NCI-H1105 treated with DMSO at 0.1 percent for 48 hours (cell line): Measurements from ENCODE around the gene S1PR2.

ENCODE experiments used
- DNase-seq: peaks from one replicate; lab custom pipeline; 2025; lab: John Stamatoyannopoulos, UW

Gene S1PR2

DNA sequence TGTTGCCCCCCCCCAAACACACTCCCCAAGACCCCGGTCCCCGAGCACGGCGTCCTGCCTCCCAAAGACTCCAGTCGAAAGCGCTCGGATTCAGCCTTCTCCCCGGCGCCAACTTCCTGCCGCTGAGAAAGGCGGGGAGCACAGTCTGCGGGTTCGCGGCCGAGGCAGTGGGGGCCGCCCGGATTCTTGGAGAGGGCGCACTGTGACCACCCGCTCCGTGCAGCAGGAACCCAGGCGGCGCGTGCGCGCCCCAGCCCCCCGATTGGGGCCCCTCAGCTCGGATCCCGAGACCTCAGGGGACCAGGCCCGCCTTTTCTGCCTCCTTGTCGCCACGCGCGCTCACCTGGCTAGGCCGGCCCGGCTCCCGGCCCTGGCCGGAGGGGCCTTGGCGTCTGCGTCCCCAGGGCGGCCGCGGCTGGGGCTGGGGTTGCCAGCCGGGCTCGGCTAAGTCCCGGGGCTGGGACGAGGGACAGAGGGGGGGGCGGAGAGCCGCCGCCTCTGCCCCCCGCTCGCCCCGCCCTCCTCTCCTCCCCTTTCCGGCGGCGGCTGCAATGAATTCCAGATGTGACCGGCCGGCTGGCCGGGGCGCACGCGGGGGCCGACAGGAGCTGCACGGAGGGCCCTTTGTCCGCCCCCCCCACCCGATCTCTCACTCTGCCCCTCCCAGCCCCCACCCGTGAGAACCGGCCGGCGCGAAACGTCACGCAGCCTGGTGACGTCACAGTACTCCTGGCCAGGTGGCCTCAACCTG lies at the start of gene S1PR2:
S1PR2 (minus strand) TSS at position 471 of the 751 bp plus-strand sequence. CDS start 6,426 bp downstream, outside the sequence.
- peak; percentile 69 for DNase-seq

DNA sequence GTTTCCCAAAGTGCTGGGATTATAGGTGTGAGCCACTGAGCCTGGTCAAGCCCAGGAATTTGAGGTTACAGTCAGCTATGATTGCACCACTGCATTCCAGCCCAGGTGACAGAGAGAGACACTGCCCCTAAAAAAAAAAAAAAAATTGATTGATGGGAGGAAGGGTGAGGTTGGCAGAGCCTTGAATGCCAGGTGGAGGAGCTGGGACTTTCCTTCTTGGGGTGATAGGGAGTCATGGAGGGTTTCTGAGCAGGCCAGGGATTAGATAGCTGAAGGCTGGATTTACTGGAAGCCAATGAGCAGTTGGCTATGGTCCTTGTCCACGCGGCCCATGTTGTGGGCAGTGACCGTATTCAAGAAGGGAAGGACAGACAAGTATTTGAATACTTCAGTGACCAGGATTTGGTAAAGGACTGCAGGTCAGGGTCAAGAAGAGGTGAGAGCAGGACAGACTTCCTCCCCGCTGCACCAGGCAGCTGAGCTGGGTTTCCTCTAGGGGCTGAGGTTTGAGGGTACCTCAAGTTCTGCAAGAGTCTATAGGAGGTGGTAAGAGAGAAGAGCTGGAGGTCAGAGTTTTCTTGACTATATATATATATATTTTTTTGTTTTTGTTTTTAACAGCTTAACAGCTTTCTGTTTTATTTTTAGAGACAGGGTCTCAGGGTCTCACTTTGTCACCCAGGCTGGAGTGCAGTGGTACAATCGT lies 48.8 kb upstream of the S1PR2 start:
- DNase-seq: no peak

- no peak for DNase-seq
Observed at GRCh38 chr19:10278935-10279334, 47.8 kb upstream of the S1PR2 start.

GRCh38 chr19:10277795-10278589 lies 46.9 kb upstream of the S1PR2 start:
- DNase-seq: no peak

DNA sequence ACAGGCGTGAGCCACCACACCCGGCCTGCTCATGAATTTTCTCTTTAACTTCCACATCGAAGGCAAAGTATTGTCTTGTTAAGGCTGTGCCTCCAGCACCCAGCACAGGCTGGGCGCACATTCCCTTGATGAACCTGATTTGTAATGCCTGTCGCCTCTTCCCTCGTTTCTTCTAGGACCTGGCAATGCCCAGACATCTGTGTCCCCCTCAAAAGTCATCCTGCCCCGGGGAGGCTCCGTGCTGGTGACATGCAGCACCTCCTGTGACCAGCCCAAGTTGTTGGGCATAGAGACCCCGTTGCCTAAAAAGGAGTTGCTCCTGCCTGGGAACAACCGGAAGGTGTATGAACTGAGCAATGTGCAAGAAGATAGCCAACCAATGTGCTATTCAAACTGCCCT lies 43.5 kb upstream of the S1PR2 start:
- no peak for DNase-seq

DNA sequence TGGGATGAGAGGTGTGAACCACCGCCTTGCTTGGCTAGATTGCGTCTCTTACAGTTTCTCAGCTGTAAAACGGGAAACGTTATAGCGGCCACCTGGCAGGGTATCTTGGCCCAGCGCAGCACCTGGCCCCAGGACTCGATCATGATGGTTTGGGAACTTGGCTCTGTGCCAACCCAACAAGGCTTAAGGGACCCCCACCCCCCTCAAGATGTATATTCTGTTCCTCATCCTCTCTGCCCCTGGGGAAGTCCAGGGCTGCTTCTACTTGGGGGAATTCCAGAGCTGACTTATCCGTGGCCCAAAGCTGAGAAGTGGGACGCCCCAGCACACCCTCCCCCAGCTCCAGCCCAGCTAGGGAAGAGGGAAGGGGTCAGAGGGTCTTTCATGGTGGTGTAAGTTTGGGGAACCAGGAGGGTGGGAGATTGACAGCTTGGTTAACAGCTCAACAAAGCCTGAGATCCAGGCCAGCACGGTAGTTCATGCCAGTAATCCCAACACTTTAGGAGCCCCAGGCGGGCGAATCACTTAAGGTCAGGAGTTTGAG lies 40.5 kb upstream of the S1PR2 start:
- DNase-seq: no peak

DNA sequence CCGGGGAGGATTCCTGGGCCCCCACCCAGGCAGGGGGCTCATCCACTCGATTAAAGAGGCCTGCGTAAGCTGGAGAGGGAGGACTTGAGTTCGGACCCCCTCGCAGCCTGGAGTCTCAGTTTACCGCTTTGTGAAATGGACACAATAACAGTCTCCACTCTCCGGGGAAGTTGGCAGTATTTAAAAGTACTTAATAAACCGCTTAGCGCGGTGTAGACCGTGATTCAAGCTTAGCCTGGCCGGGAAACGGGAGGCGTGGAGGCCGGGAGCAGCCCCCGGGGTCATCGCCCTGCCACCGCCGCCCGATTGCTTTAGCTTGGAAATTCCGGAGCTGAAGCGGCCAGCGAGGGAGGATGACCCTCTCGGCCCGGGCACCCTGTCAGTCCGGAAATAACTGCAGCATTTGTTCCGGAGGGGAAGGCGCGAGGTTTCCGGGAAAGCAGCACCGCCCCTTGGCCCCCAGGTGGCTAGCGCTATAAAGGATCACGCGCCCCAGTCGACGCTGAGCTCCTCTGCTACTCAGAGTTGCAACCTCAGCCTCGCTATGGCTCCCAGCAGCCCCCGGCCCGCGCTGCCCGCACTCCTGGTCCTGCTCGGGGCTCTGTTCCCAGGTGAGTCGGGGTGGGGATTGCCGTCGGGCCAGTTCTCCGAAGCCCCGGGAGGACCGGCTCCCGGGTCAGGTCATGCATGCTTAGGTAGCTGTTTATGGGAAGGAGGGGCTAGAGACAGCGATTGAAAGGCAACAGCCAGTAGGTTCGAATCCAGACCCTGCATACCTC lies 39.7 kb upstream of the S1PR2 start, which contains the start of gene ICAM1:
ICAM1 (plus strand) TSS at position 505 of the 779 bp plus-strand sequence; CDS start at position 545, 40 bp downstream.
- DNase-seq: peak; percentile 4

DNA sequence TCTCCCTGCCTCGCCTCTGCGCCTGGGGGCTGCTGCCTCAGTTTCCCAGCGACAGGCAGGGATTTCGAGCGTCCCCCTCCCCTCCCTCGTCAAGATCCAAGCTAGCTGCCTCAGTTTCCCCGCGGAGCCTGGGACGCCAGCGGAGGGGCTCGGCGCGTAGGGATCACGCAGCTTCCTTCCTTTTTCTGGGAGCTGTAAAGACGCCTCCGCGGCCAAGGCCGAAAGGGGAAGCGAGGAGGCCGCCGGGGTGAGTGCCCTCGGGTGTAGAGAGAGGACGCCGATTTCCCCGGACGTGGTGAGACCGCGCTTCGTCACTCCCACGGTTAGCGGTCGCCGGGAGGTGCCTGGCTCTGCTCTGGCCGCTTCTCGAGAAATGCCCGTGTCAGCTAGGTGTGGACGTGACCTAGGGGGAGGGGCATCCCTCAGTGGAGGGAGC lies 39.1 kb upstream of the S1PR2 start:
- no peak for DNase-seq

DNA sequence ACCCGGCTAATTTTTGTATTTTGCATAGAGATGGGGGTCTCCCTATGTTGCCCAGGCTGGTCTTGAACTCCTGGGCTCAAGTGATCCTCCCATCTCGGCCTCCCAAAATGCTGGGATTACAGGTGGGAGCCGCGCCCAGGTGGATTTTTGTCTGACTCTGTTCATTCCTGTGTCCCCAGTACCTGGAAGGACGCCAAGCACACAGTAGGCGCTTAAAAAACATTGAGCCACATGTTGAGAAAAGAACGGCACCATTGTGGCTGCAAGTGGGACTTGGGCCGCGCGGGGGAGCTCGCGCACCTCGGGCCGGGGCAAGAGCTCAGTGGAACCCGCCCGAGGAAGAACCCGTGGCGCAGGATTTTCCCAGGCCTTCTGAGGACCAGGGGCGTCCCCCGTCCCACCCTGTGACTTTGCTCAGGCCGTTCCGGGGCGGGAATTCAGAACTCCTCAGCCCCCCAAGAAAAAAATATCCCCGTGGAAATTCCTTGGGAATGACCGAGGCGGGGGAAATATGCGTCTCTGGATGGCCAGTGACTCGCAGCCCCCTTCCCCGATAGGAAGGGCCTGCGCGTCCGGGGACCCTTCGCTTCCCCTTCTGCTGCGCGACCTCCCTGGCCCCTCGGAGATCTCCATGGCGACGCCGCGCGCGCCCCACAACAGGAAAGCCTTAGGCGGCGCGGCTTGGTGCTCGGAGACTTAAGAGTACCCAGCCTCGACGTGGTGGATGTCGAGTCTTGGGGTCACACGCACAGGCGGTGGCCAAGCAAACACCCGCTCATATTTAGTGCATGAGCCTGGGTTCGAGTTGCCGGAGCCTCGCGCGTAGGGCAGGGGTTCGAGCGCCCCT lies 38.4 kb upstream of the S1PR2 start:
- DNase-seq: peak; percentile 48

- no peak for DNase-seq
Observed at GRCh38 chr19:10268071-10268470, 36.9 kb upstream of the S1PR2 start.

GRCh38 chr19:10266706-10267105 lies 35.6 kb upstream of the S1PR2 start:
- no peak for DNase-seq

GRCh38 chr19:10262771-10263170 lies 31.6 kb upstream of the S1PR2 start:
- DNase-seq: no peak

DNA sequence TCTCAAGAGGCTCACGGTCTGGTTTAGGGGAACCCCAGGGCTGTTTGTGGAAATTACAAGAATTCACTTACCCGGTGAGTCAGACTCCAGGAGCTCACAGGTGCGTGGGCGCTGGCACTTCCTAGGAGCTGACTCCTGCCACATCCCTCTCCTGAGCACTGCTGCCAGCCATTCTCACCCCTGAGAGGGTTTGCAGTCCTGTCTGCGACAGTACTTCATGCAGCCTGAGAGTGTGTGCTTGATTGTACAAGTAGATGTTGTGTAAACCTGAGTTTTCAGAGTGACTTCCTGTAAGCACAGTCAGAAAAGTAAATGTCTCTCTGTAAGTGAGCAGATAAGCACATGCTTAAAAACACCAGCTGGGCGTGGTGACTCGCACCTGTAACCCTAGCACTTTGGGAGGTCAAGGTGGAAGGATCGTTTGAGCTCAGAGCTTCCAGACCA lies 29.0 kb upstream of the S1PR2 start:
- DNase-seq: no peak

- DNase-seq: peak; percentile 78
Observed at GRCh38 chr19:10259162-10259905, 28.2 kb upstream of the S1PR2 start.

GRCh38 chr19:10258080-10258710 lies 27.1 kb upstream of the S1PR2 start:
- no peak for DNase-seq

DNA sequence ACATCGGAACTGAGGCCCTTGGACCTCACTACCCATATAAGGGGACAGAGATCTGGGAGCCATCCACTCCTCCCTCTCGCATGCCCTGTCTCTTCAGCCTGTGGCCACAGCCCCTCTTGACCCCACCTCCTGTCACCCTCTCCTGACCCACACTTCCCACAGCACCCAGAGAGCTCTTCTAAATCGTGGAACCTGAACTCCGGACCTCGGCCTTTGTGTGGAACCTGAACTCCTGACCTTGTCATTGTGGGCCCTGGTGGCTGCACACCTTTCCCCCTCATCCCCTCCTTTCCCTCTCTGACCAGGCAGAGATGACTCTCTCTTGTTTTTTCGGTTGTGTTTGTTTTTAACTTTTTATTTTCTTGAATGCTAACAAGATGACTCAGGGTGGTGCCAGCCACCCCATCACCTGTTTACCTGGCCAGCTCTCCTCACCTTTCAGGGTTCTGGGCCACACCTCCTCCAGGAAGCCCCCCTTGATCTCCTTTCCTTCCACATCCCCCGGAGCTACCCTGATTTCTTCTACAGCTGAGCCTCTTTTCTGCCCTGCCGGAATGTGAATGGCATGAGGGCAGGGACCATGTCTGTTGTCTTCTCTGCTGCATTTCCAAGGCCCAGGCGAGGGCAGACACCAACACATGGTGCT lies 26.0 kb upstream of the S1PR2 start:
- no peak for DNase-seq

- no peak for DNase-seq
Observed at GRCh38 chr19:10256551-10256950, 25.4 kb upstream of the S1PR2 start.

DNA sequence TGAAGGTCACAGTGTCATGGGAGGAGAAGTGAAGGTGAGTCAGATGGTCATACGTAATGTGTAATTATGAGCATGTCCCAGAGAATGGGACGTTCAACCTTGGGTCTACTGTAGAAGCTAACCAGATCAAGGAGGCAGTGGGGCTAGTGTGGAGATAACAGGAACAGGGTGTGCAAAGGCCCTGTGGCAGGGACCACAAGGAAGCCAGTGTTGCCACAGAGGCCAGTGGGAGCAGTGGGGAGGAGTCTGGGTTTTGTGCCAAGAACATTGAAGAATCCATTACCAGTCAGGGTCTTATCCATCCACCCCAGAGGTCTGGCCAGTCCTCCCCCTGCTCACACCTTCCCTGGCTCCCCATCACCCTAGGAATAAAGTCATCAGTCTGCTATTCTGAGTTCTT lies 24.2 kb upstream of the S1PR2 start:
- no peak for DNase-seq

- no peak for DNase-seq
Observed at GRCh38 chr19:10254244-10254643, 23.1 kb upstream of the S1PR2 start.
